Gastrocnemius medialis (tissue), 4 donors: ENCODE data around the gene OR2F1. TPM values are rescaled to one million over a fixed set of nuclear protein-coding genes. Genes with fewer than 3 reads are reported as not detected.

Experiments
- ATAC-seq, 2 donors: fragments of 150-250 bp; one replicate each; pipeline ENCODE4 v1.9.1; 2016
- DNase-seq, 2 donors: peaks; one replicate each; pipeline ENCODE4 v3.0.0-alpha.2; 2019
- H3K27ac ChIP-seq, 4 donors: fragments of 200-600 bp; sonication (generic); 1 replicate in 1 of 4; 2 replicates in 3 of 4; pipeline ENCODE4 v1.5.1; 2016 to 2018; ENCODE audit warnings: mild to moderate bottlenecking in 2 of 4, moderate library complexity in 1 of 4
- H3K27me3 ChIP-seq, 3 donors: fragments of 200-600 bp; sonication (generic) in 2 of 3; 1 replicate in 1 of 3; 2 replicates in 2 of 3; pipeline versions ENCODE4 v1.5.1 to v1.6.0; 2016 to 2019; ENCODE audit warnings: mild to moderate bottlenecking in 1 of 3, moderate library complexity in 1 of 3
- H3K36me3 ChIP-seq, 2 donors: fragments of 200-600 bp; sonication (generic) in 1 of 2; one replicate each; pipeline ENCODE4 v1.5.1; 2017 to 2018
- H3K4me1 ChIP-seq, 2 donors: fragments of 200-600 bp; sonication (generic) in 1 of 2; one replicate each; pipeline ENCODE4 v1.5.1; 2016 to 2017; ENCODE audit warnings: mild to moderate bottlenecking in 2 of 2
- H3K4me3 ChIP-seq, 4 donors: fragments of 200-600 bp; sonication (generic) in 3 of 4; 1 replicate in 1 of 4; 2 replicates in 3 of 4; pipeline ENCODE4 v1.5.1; 2016 to 2019; ENCODE audit warnings: mild to moderate bottlenecking in 2 of 4
- H3K9me3 ChIP-seq, 3 donors: fragments of 200-600 bp; sonication (generic) in 2 of 3; 1 replicate in 1 of 3; 2 replicates in 2 of 3; pipeline ENCODE4 v1.5.1; 2016 to 2019
- CTCF ChIP-seq, 5 experiments: fragments of 450-650 bp in 3 of 5; fragments of 200-600 bp in 2 of 5; sonication (generic) in 2 of 5; IDR thresholded peaks in 4 of 5; conservative IDR thresholded peaks in 1 of 5; 1 replicate in 4 of 5; 2 replicates in 1 of 5; pipeline ENCODE4 v1.5.1; 2016 to 2019; ENCODE audit warnings: antibody characterized with exemption in 5 of 5, mild to moderate bottlenecking in 3 of 5, moderate library complexity in 3 of 5
- POLR2A ChIP-seq, 2 donors: fragments of 450-650 bp; IDR thresholded peaks; one replicate each; pipeline ENCODE4 v1.6.1; 2017; ENCODE audit warnings: antibody characterized with exemption in 2 of 2, mild to moderate bottlenecking in 2 of 2, moderate library complexity in 2 of 2
- in situ Hi-C, 4 donors: fragments of 200-750 bp; cut with MboI; loops; one replicate each; pipeline versions ENCODE4 v1.15.0 to v1.8.0; 2017; ENCODE audit warnings: low sequenced_read_pairs in 4 of 4
- intact Hi-C: fragments of 100-400 bp; cut with DNase I; formaldehyde crosslinking; loops from one replicate; pipeline ENCODE4 v1.15.1; 2023; ENCODE audit warnings: low total_unique reads
- total RNA-seq, 4 donors: library from RNA; depleted of rRNA; stranded (reverse); fragments of >200 nt; gene quantifications; one replicate each; pipeline versions ENCODE4 v1.1.0 to v1.2.3, GENCODE V29; 2016

Gene OR2F1
- total RNA-seq, 4 donors from 2014 or later = not detected

- intact Hi-C loops = no loop called here
- no peak overlapping the region for H3K27ac ChIP-seq
- ATAC-seq (no peak), DNase-seq (no peak)
- no peak overlapping the region for H3K4me3 ChIP-seq
- H3K36me3 ChIP-seq = no peaks in the 10 kb centered on the region
- no peaks in the 10 kb centered on the region for H3K9me3 ChIP-seq
- no peaks in the 10 kb centered on the region for H3K4me1 ChIP-seq
- in situ Hi-C loops = no loop called here
- H3K27me3 ChIP-seq = no peaks in the 10 kb centered on the region
- no peak for TF ChIP-seq POLR2A (IDR thresholded peaks at IDR 0.05)
These were observed 19.8 kb downstream of the OR2F1 start for GRCh38 chr7:143974459-143974858.

- H3K27me3 ChIP-seq = no peaks in the 10 kb centered on the region
These were observed 21.0 kb downstream of the OR2F1 start for GRCh38 chr7:143975617-143976016.

GRCh38 chr7:143978585-143978984 lies 23.9 kb downstream of the OR2F1 start:
- TF ChIP-seq CTCF (IDR thresholded peaks at IDR 0.05 in 4 of 5, conservative IDR thresholded peaks at IDR 0.05 in 1 of 5) (no peak), POLR2A (IDR thresholded peaks at IDR 0.05) (no peak)
- no peak overlapping the region for H3K27ac ChIP-seq
- H3K36me3 ChIP-seq = no peaks in the 10 kb centered on the region
- no peak for DNase-seq
- H3K4me3 ChIP-seq = no peak overlapping the region
- in situ Hi-C loops = no loop called here
- H3K9me3 ChIP-seq = no peaks in the 10 kb centered on the region
- no peaks in the 10 kb centered on the region for H3K4me1 ChIP-seq
- intact Hi-C loops = no loop called here
- H3K27me3 ChIP-seq = no peaks in the 10 kb centered on the region
- ATAC-seq = no peak

More at GRCh38 chr7:143975617-143976016, 21.0 kb downstream of the OR2F1 start:
- ATAC-seq (no peak), DNase-seq (no peak)
- no peak overlapping the region for H3K27ac ChIP-seq
- TF ChIP-seq CTCF (IDR thresholded peaks at IDR 0.05 in 4 of 5, conservative IDR thresholded peaks at IDR 0.05 in 1 of 5) (no peak), POLR2A (IDR thresholded peaks at IDR 0.05) (no peak)
- no peaks in the 10 kb centered on the region for H3K36me3 ChIP-seq
- intact Hi-C loops (no loop called here), in situ Hi-C loops (no loop called here)
- no peak overlapping the region for H3K4me3 ChIP-seq
- H3K4me1 ChIP-seq = no peaks in the 10 kb centered on the region
- H3K9me3 ChIP-seq = no peaks in the 10 kb centered on the region

GRCh38 chr7:143979359-143979758 lies 24.7 kb downstream of the OR2F1 start:
- H3K4me3 ChIP-seq = no peak overlapping the region

GRCh38 chr7:143979998-143980397 lies 25.4 kb downstream of the OR2F1 start:
- Histone ChIP-seq H3K4me3 (no peak overlapping the region), H3K27me3 (no peaks in the 10 kb centered on the region), H3K27ac (no peak overlapping the region), H3K4me1 (no peaks in the 10 kb centered on the region), H3K9me3 (no peaks in the 10 kb centered on the region), H3K36me3 (no peaks in the 10 kb centered on the region)
- in situ Hi-C loops = no loop called here
- ATAC-seq (no peak), DNase-seq (no peak)
- TF ChIP-seq CTCF (IDR thresholded peaks at IDR 0.05 in 4 of 5, conservative IDR thresholded peaks at IDR 0.05 in 1 of 5) (no peak), POLR2A (IDR thresholded peaks at IDR 0.05) (no peak)
- intact Hi-C loops = no loop called here

More at GRCh38 chr7:143979359-143979758, 24.7 kb downstream of the OR2F1 start:
- no peaks in the 10 kb centered on the region for H3K9me3 ChIP-seq
- no peaks in the 10 kb centered on the region for H3K27me3 ChIP-seq
- H3K4me1 ChIP-seq = no peaks in the 10 kb centered on the region
- H3K36me3 ChIP-seq = no peaks in the 10 kb centered on the region
- in situ Hi-C loops = no loop called here
- no peak for DNase-seq
- no peak for TF ChIP-seq CTCF (IDR thresholded peaks at IDR 0.05 in 4 of 5, conservative IDR thresholded peaks at IDR 0.05 in 1 of 5)
- TF ChIP-seq POLR2A (IDR thresholded peaks at IDR 0.05) = no peak
- intact Hi-C loops = no loop called here
- ATAC-seq = no peak
- H3K27ac ChIP-seq = no peak overlapping the region
